Esophagus muscularis mucosa (tissue), 4 donors: ENCODE measurements around the gene RTTN. TPM values are rescaled to one million over a fixed set of nuclear protein-coding genes. Genes with fewer than 3 reads are reported as not detected.

Experiments used
- DNase-seq: peaks from one replicate; pipeline ENCODE4 v3.0.0-alpha.2; 2017; ENCODE audit errors: extremely low spot score
- H3K27ac ChIP-seq, 4 donors: fragments of 200-600 bp; sonication (generic); replicated peaks in 1 of 4; 1 replicate in 3 of 4; 2 replicates in 1 of 4; pipeline ENCODE4 v1.5.1; 2016 to 2019; ENCODE audit warnings: mild to moderate bottlenecking in 1 of 4
- H3K27me3 ChIP-seq, 4 donors: fragments of 200-600 bp; sonication (generic); one replicate each; pipeline versions ENCODE4 v1.5.1 to v1.6.0; 2016 to 2019
- H3K36me3 ChIP-seq, 4 donors: fragments of 200-600 bp; sonication (generic); one replicate each; pipeline ENCODE4 v1.5.1; 2016 to 2019
- H3K4me1 ChIP-seq, 4 donors: fragments of 200-600 bp; sonication (generic); one replicate each; pipeline ENCODE4 v1.5.1; 2016 to 2019
- H3K4me3 ChIP-seq, 4 donors: fragments of 200-600 bp; sonication (generic); 1 replicate in 2 of 4; 2 replicates in 2 of 4; pipeline ENCODE4 v1.5.1; 2016 to 2019; ENCODE audit warnings: mild to moderate bottlenecking in 4 of 4, moderate library complexity in 1 of 4
- H3K9me3 ChIP-seq, 4 donors: fragments of 200-600 bp; sonication (generic); 1 replicate in 3 of 4; 2 replicates in 1 of 4; pipeline ENCODE4 v1.5.1; 2016 to 2019
- EP300 ChIP-seq: sonication (generic); formaldehyde crosslinking; IDR thresholded peaks from one replicate; pipeline ENCODE4 v1.6.1; 2017; ENCODE audit warnings: antibody characterized with exemption
- POLR2A ChIP-seq: fragments of 450-650 bp; IDR thresholded peaks from one replicate; pipeline ENCODE4 v1.6.1; 2017; ENCODE audit warnings: antibody characterized with exemption, moderate library complexity, mild to moderate bottlenecking, low read depth
- POLR2AphosphoS5 ChIP-seq, 2 donors: sonication (generic); formaldehyde crosslinking; IDR thresholded peaks; one replicate each; pipeline ENCODE4 v1.6.1; 2017; ENCODE audit warnings: antibody characterized with exemption in 2 of 2
- WGBS: methylation state at CpG from one replicate; pipeline ENCODE4 v1.1.5; 2018; 5-methylcytosine and 5-hydroxymethylcytosine counted together
- intact Hi-C: fragments of 100-400 bp; cut with DNase I; formaldehyde crosslinking; loops from one replicate; pipeline ENCODE4 v1.15.1; 2023
- total RNA-seq, 4 donors: library from RNA; depleted of rRNA; stranded (reverse); fragments of >200 nt; gene quantifications; one replicate each; pipeline versions ENCODE4 v1.1.0 to v1.2.1, GENCODE V29; 2016
- TF ChIP-seq, protein P1 (sequence below), 3 experiments: fragments of 200-600 bp in 2 of 3; fragments of 450-650 bp in 1 of 3; sonication (generic) in 2 of 3; IDR thresholded peaks; one replicate each; pipeline ENCODE4 v1.5.1; 2017 to 2019; ENCODE audit warnings: antibody characterized with exemption in 3 of 3, mild to moderate bottlenecking in 2 of 3, moderate library complexity in 1 of 3

Gene RTTN
- total RNA-seq, 4 donors from 2014 or later, result 6.7 to 18.7 (median 7.3) TPM

DNA sequence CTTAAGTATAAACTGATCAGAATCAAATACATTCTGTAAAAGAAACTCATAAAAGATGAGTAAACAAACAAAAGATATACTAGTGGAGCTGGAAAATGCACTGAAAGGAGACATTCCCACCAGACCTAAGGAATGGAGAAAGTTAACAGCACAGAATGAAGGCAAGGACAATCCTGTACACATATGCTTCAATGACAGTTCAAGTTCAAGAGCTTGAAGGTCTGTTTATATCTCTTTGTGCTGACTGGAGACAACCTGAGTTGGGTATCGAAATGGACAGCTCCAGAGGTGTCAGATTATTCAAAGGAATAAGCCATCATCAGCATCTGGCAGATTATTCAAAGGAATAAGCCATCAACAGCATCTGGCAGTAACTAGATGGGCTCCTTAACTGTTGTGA lies 184.0 kb downstream of the RTTN start:
- no peaks in the 10 kb centered on the region for H3K9me3 ChIP-seq
- TF ChIP-seq POLR2A, result no peak
- TF ChIP-seq EP300, result no peak
- TF ChIP-seq, protein P1, sequence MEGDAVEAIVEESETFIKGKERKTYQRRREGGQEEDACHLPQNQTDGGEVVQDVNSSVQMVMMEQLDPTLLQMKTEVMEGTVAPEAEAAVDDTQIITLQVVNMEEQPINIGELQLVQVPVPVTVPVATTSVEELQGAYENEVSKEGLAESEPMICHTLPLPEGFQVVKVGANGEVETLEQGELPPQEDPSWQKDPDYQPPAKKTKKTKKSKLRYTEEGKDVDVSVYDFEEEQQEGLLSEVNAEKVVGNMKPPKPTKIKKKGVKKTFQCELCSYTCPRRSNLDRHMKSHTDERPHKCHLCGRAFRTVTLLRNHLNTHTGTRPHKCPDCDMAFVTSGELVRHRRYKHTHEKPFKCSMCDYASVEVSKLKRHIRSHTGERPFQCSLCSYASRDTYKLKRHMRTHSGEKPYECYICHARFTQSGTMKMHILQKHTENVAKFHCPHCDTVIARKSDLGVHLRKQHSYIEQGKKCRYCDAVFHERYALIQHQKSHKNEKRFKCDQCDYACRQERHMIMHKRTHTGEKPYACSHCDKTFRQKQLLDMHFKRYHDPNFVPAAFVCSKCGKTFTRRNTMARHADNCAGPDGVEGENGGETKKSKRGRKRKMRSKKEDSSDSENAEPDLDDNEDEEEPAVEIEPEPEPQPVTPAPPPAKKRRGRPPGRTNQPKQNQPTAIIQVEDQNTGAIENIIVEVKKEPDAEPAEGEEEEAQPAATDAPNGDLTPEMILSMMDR (IDR thresholded peaks at IDR 0.05), result no peak
- TF ChIP-seq POLR2AphosphoS5 (IDR thresholded peaks at IDR 0.05), result no peak
- intact Hi-C loops, result no loop called here
- WGBS, result 91% methylated on average over 1 of the region's 1 CpG
- peaks cover 0 to 64% (median 35%) of the 10 kb centered on the region in 4 donors for H3K36me3 ChIP-seq
- DNase-seq, result no peak
- no peak overlapping the region for H3K4me3 ChIP-seq
- H3K27ac ChIP-seq, result no peak overlapping the region
- no peaks in the 10 kb centered on the region for H3K4me1 ChIP-seq
- no peaks in the 10 kb centered on the region for H3K27me3 ChIP-seq

DNA sequence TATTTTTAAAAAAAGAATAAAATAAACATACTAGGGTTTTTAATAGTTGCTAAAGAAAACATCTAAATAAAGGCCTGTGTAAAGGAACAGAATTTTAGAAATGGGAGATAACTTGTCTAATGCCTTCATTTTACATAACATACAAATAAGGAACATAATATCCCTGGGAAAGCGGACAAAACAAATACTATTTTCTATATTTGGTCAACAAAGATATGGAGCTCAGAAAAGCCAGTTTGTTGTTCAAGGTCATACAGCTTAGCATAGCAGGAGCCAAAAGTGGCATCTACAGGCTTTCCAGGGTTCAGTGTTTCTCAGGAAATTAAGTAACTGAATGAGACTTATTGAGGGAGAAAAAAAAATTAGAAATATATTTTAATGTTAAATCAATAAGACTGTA lies 184.4 kb downstream of the RTTN start:
- H3K4me1 ChIP-seq, result no peaks in the 10 kb centered on the region
- intact Hi-C loops, result no loop called here
- H3K27ac ChIP-seq, result no peak overlapping the region
- WGBS, result 94% methylated on average over 1 of the region's 1 CpG
- TF ChIP-seq POLR2A (no peak), EP300 (no peak), POLR2AphosphoS5 (IDR thresholded peaks at IDR 0.05) (no peak)
- TF ChIP-seq, protein P1 (IDR thresholded peaks at IDR 0.05), result no peak
- no peaks in the 10 kb centered on the region for H3K27me3 ChIP-seq
- no peak overlapping the region for H3K4me3 ChIP-seq
- peaks cover 0 to 67% (median 40%) of the 10 kb centered on the region in 4 donors for H3K36me3 ChIP-seq
- DNase-seq, result no peak
- no peaks in the 10 kb centered on the region for H3K9me3 ChIP-seq

DNA sequence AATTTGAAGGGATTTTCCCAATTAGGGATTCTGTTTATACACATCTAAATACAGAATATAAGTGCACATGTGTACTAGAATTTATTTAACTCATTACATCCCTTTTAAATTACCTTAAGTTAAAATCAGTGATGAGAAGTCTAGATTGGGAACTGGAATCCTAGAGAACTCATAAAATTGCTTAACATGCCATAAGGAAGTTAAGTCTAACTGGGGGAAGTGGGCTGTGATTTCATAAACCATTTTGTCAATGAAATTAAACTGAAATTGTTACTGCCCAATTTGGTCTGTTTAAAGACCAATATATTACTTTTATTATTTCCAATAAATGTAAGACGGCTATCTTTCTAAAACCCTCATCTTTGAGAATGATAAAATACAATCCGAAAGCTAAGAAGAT lies 185.5 kb downstream of the RTTN start:
- TF ChIP-seq, protein P1 (IDR thresholded peaks at IDR 0.05), result no peak
- peaks cover 0 to 5% (median 0%) of the 10 kb centered on the region in 4 donors for H3K4me1 ChIP-seq
- no peak overlapping the region for H3K4me3 ChIP-seq
- H3K27me3 ChIP-seq, result no peaks in the 10 kb centered on the region
- H3K36me3 ChIP-seq, result peaks cover 0 to 65% (median 41%) of the 10 kb centered on the region in 4 donors
- no peak for DNase-seq
- WGBS, result 83% methylated on average over 2 of the region's 2 CpGs
- intact Hi-C loops, result no loop called here
- H3K9me3 ChIP-seq, result no peaks in the 10 kb centered on the region
- no peak overlapping the region for H3K27ac ChIP-seq

DNA sequence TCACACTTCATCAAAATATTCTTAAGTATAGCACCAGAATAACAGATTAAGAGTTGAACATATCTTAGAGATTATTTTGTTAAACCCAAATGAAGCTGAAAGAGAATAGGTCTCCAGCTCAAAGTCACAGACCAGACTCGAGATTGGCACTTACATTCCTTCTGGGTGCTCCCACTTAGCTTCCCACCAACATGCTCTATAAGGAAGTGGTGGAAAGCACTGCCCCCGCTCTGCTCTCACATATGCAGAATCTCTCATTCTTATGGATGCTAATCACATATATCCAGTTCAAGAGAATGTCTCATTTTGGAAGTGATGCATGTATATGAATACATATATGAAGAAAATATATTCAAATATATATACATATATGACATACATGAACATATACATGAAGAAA lies 186.4 kb downstream of the RTTN start:
- Histone ChIP-seq H3K4me3 (no peak overlapping the region), H3K27me3 (no peaks in the 10 kb centered on the region), H3K36me3 (peaks cover 0 to 60% (median 36%) of the 10 kb centered on the region in 4 donors), H3K27ac (no peak overlapping the region), H3K9me3 (no peaks in the 10 kb centered on the region), H3K4me1 (peaks cover 0 to 5% (median 0%) of the 10 kb centered on the region in 4 donors)
- TF ChIP-seq, protein P1 (IDR thresholded peaks at IDR 0.05), result no peak
- no peak for TF ChIP-seq POLR2AphosphoS5 (IDR thresholded peaks at IDR 0.05)
- TF ChIP-seq POLR2A, result no peak
- TF ChIP-seq EP300, result no peak
- no peak for DNase-seq
- intact Hi-C loops, result no loop called here
- 78% methylated on average over 2 of the region's 2 CpGs for WGBS

DNA sequence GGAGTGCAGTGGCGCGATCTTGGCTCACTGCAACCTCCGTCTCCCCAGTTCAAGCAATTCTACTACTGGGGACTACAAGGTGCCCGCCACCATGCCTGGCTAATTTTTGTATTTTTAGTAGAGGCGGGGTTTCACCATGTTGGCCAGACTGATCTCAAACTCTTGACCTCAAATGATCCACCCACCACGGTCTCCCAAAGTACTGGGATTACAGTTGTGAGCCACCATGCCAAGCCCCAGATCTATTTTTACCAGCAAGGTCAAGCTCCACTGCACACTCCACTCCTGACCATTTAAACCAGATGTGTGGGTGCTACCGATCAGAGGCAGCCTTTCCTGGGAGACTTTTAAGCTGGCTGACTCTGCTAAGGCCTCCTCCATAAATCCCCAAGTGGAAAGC lies 190.4 kb downstream of the RTTN start:
- H3K36me3 ChIP-seq, result peaks cover 0 to 30% (median 17%) of the 10 kb centered on the region in 4 donors
- no peak for DNase-seq
- H3K4me1 ChIP-seq, result peaks cover 0 to 5% (median 0%) of the 10 kb centered on the region in 4 donors
- H3K4me3 ChIP-seq, result no peak overlapping the region
- no peak for TF ChIP-seq POLR2A
- TF ChIP-seq, protein P1 (IDR thresholded peaks at IDR 0.05), result no peak
- TF ChIP-seq EP300, result no peak
- TF ChIP-seq POLR2AphosphoS5 (IDR thresholded peaks at IDR 0.05), result no peak
- intact Hi-C loops, result no loop called here
- WGBS, result 86% methylated on average over 7 of the region's 7 CpGs
- peaks cover 0 to 4% (median 2%) of the 10 kb centered on the region in 4 donors for H3K9me3 ChIP-seq
- no peak overlapping the region for H3K27ac ChIP-seq
- H3K27me3 ChIP-seq, result no peaks in the 10 kb centered on the region
